IMR-90 (cell line): ENCODE results near the gene TAPBP.

Source experiments
- BHLHE40 ChIP-seq: fragments of 150-350 bp; IDR thresholded peaks from 2 replicates; pipeline ENCODE4 v1.6.1; 2016; ENCODE audit warnings: mild to moderate bottlenecking, low read depth, low read length
- CEBPB ChIP-seq: IDR thresholded peaks from 2 replicates; pipeline ENCODE4 v1.6.1; 2012; ENCODE audit warnings: low read depth, low read length, improper control_type of control experiment
- CHD1 ChIP-seq: IDR thresholded peaks from 2 replicates; pipeline ENCODE4 v1.6.1; 2012; ENCODE audit warnings: low read depth, low read length, improper control_type of control experiment
- CTCF ChIP-seq: conservative IDR thresholded peaks from 2 replicates; pipeline ENCODE4 v1.5.1; 2012; ENCODE audit warnings: mild to moderate bottlenecking, low read depth, low read length, improper control_type of control experiment
- FOS ChIP-seq: fragments of 150-350 bp; IDR thresholded peaks from 2 replicates; pipeline ENCODE4 v1.6.1; 2016; ENCODE audit warnings: low read depth, low read length
- MAFK ChIP-seq: IDR thresholded peaks from 2 replicates; pipeline ENCODE4 v1.6.1; 2012; ENCODE audit warnings: low read depth, low read length, improper control_type of control experiment
- POLR2A ChIP-seq: IDR thresholded peaks from 2 replicates; pipeline ENCODE4 v1.6.1; 2012; ENCODE audit warnings: mild to moderate bottlenecking, low read depth, low read length
- RAD21 ChIP-seq: IDR thresholded peaks from 2 replicates; pipeline ENCODE4 v1.6.1; 2012; ENCODE audit warnings: low read length, improper control_type of control experiment
- SMC3 ChIP-seq: fragments of 150-350 bp; IDR thresholded peaks from 2 replicates; pipeline ENCODE4 v1.6.1; 2016; ENCODE audit warnings: low read depth, mild to moderate bottlenecking, antibody characterized with exemption, low read length, moderate library complexity
- TF ChIP-seq, protein P1 (sequence below): fragments of 150-350 bp; IDR thresholded peaks from 2 replicates; pipeline ENCODE4 v1.6.1; 2017; ENCODE audit warnings: mild to moderate bottlenecking, antibody characterized with exemption, low read length, low read depth

- no peak for TF ChIP-seq CTCF
- no peak for TF ChIP-seq POLR2A
- TF ChIP-seq, protein P1, sequence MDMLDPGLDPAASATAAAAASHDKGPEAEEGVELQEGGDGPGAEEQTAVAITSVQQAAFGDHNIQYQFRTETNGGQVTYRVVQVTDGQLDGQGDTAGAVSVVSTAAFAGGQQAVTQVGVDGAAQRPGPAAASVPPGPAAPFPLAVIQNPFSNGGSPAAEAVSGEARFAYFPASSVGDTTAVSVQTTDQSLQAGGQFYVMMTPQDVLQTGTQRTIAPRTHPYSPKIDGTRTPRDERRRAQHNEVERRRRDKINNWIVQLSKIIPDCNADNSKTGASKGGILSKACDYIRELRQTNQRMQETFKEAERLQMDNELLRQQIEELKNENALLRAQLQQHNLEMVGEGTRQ, result no peak
- no peak for TF ChIP-seq MAFK
- TF ChIP-seq RAD21, result no peak
- no peak for TF ChIP-seq FOS
- no peak for TF ChIP-seq SMC3
- no peak for TF ChIP-seq CEBPB
- TF ChIP-seq BHLHE40, result no peak
- TF ChIP-seq CHD1, result no peak
Observed at GRCh38 chr6:33295621-33296369, 18.1 kb downstream of the TAPBP start.
